GM19372 (cell line): ENCODE results near the gene LSAMP.
A peak's percentile ranks its signal among the peaks of the same experiment; 100 is the strongest.
"Not testable (repeated sequence)": the region's sequence is repeated elsewhere in the genome, so short reads cannot be mapped to it uniquely, and the experiment has no call there.

ENCODE experiments used
- ATAC-seq: cut with Tn5 transposase; IDR thresholded peaks from one replicate; pipeline ENCODE4 v1.9.1; 2021; ENCODE audit warnings: mild to moderate bottlenecking, low read depth, moderate library complexity; ENCODE audit not compliant: unreplicated experiment

The LSAMP gene

GRCh38 chr3:115828401-115828800 lies 616.9 kb downstream of the LSAMP start:
- no peak for ATAC-seq

GRCh38 chr3:115827495-115827894 lies 617.8 kb downstream of the LSAMP start:
- no peak for ATAC-seq

GRCh38 chr3:115825046-115825445 lies 620.2 kb downstream of the LSAMP start:
- ATAC-seq, result no peak

- no peak for ATAC-seq
Measured at GRCh38 chr3:115823083-115823482, 622.2 kb downstream of the LSAMP start.

GRCh38 chr3:115822579-115822978 lies 622.7 kb downstream of the LSAMP start:
- no peak for ATAC-seq

GRCh38 chr3:115819785-115820384 lies 625.4 kb downstream of the LSAMP start:
- ATAC-seq, result peak; percentile 97

- ATAC-seq, result no peak
Measured at GRCh38 chr3:115814778-115815380, 630.4 kb downstream of the LSAMP start.

- ATAC-seq, result no peak
Measured at GRCh38 chr3:115814006-115814405, 631.3 kb downstream of the LSAMP start.

GRCh38 chr3:115808816-115809215 lies 636.5 kb downstream of the LSAMP start:
- ATAC-seq, result no peak

- ATAC-seq, result no peak
Measured at GRCh38 chr3:115808244-115808643, 637.0 kb downstream of the LSAMP start.

GRCh38 chr3:115806501-115806900 lies 638.8 kb downstream of the LSAMP start:
- ATAC-seq, result no peak

GRCh38 chr3:115805520-115805919 lies 639.8 kb downstream of the LSAMP start:
- no peak for ATAC-seq

GRCh38 chr3:115804713-115805119 lies 640.6 kb downstream of the LSAMP start:
- no peak for ATAC-seq

- ATAC-seq, result no peak
Measured at GRCh38 chr3:115804200-115804599, 641.1 kb downstream of the LSAMP start.

- no peak for ATAC-seq
Measured at GRCh38 chr3:115803661-115804060, 641.6 kb downstream of the LSAMP start.

GRCh38 chr3:115800489-115801075 lies 644.7 kb downstream of the LSAMP start:
- no peak for ATAC-seq

GRCh38 chr3:115800065-115800464 lies 645.2 kb downstream of the LSAMP start:
- not testable (repeated sequence) for ATAC-seq

GRCh38 chr3:115792206-115792955 lies 652.9 kb downstream of the LSAMP start:
- ATAC-seq, result no peak

GRCh38 chr3:115791271-115792153 lies 653.8 kb downstream of the LSAMP start:
- not testable (repeated sequence) for ATAC-seq

GRCh38 chr3:115790759-115791158 lies 654.5 kb downstream of the LSAMP start:
- ATAC-seq, result no peak
